WTC11 (cell line): ENCODE results near the gene ERMAP. TPM values are rescaled to one million over a fixed set of nuclear protein-coding genes. Genes with fewer than 3 reads are reported as not detected.

ENCODE experiments used
- ATAC-seq: fragments of 200-7000 bp; cut with Tn5 transposase; 2 replicates; pipeline ENCODE4 v1.10.0; 2021; ENCODE audit warnings: mild to moderate bottlenecking, moderate library complexity
- CTCF ChIA-PET: fragments of 300-600 bp; sonication (Branson Sonifier 250); formaldehyde crosslinking; loops from one replicate; lab custom pipeline; 2021; ENCODE audit warnings: antibody characterized with exemption; lab: Charles Lee
- POLR2A ChIA-PET: fragments of 350-600 bp; sonication (Branson Sonifier 250); formaldehyde crosslinking; loops from one replicate; lab custom pipeline; 2021; ENCODE audit warnings: antibody characterized with exemption; lab: Charles Lee
- DNase-seq: peaks from one replicate; pipeline ENCODE4 v3.0.0; 2021; ENCODE audit warnings: low spot score
- H3K27ac Mint-ChIP-seq: 2 replicates; pipeline ENCODE4 v1.8.0; 2021; ENCODE audit warnings: mixed read lengths
- H3K27me3 Mint-ChIP-seq: 2 replicates; pipeline ENCODE4 v1.8.0; 2021; ENCODE audit warnings: low read depth, mild to moderate bottlenecking, moderate library complexity, mixed read lengths
- H3K36me3 Mint-ChIP-seq: 2 replicates; pipeline ENCODE4 v1.8.0; 2021; ENCODE audit warnings: mixed read lengths
- H3K4me1 Mint-ChIP-seq: 2 replicates; pipeline ENCODE4 v1.8.0; 2022; ENCODE audit warnings: mixed read lengths
- H3K4me3 Mint-ChIP-seq: 2 replicates; pipeline ENCODE4 v1.8.0; 2021; ENCODE audit warnings: mild to moderate bottlenecking, moderate library complexity, mixed read lengths
- H3K9me3 Mint-ChIP-seq: 2 replicates; pipeline ENCODE4 v1.8.0; 2021; ENCODE audit warnings: mixed read lengths
- ESRRA ChIP-seq: sonication (generic); formaldehyde crosslinking; IDR thresholded peaks from 2 replicates; pipeline ENCODE4 v1.8.1; 2022; ENCODE audit warnings: mild to moderate bottlenecking, missing genetic modification reagents, borderline replicate concordance
- ETV6 ChIP-seq: sonication (generic); formaldehyde crosslinking; IDR thresholded peaks from 2 replicates; pipeline ENCODE4 v1.8.1; 2022; ENCODE audit warnings: mild to moderate bottlenecking, missing genetic modification reagents
- FOXJ3 ChIP-seq: sonication (generic); formaldehyde crosslinking; IDR thresholded peaks from 2 replicates; pipeline ENCODE4 v1.9.0; 2021; ENCODE audit warnings: missing genetic modification reagents, mild to moderate bottlenecking, borderline replicate concordance
- FOXP4 ChIP-seq: sonication (generic); formaldehyde crosslinking; IDR thresholded peaks from 2 replicates; pipeline ENCODE4 v1.8.0; 2022; ENCODE audit warnings: mild to moderate bottlenecking, missing genetic modification reagents
- GTF2I ChIP-seq: fragments of 250-450 bp; sonication (Bioruptor Pico); conservative IDR thresholded peaks from 2 replicates; pipeline ENCODE4 v1.4.0; 2021; ENCODE audit warnings: mild to moderate bottlenecking
- HMGXB4 ChIP-seq: sonication (generic); formaldehyde crosslinking; IDR thresholded peaks from 2 replicates; pipeline ENCODE4 v1.8.1; 2023; ENCODE audit warnings: mild to moderate bottlenecking, moderate library complexity, missing genetic modification reagents
- IRF2 ChIP-seq: sonication (generic); formaldehyde crosslinking; IDR thresholded peaks from 2 replicates; pipeline ENCODE4 v1.8.0; 2022; ENCODE audit warnings: low read depth, missing genetic modification reagents, borderline replicate concordance
- MXD4 ChIP-seq: fragments of 250-450 bp; sonication (Bioruptor Pico); IDR thresholded peaks from 2 replicates; pipeline ENCODE4 v1.8.0; 2021; ENCODE audit warnings: mild to moderate bottlenecking, moderate library complexity, borderline replicate concordance
- OVOL2 ChIP-seq: fragments of 250-450 bp; sonication (Bioruptor Pico); IDR thresholded peaks from 2 replicates; pipeline ENCODE4 v1.9.0; 2021; ENCODE audit warnings: mild to moderate bottlenecking, borderline replicate concordance
- SMAD4 ChIP-seq: sonication (generic); formaldehyde crosslinking; IDR thresholded peaks from 2 replicates; pipeline ENCODE4 v1.8.0; 2022; ENCODE audit warnings: mild to moderate bottlenecking, missing genetic modification reagents
- TP53 ChIP-seq: sonication (generic); formaldehyde crosslinking; IDR thresholded peaks from 2 replicates; pipeline ENCODE4 v1.8.1; 2023; ENCODE audit warnings: mild to moderate bottlenecking, missing genetic modification reagents
- ZBTB21 ChIP-seq: sonication (generic); formaldehyde crosslinking; IDR thresholded peaks from 2 replicates; pipeline ENCODE4 v1.8.1; 2023; ENCODE audit warnings: mild to moderate bottlenecking, missing genetic modification reagents, borderline replicate concordance
- ZBTB43 ChIP-seq: sonication (generic); formaldehyde crosslinking; IDR thresholded peaks from 2 replicates; pipeline ENCODE4 v1.8.1; 2023; ENCODE audit warnings: mild to moderate bottlenecking, missing genetic modification reagents
- ZNF317 ChIP-seq: sonication (generic); formaldehyde crosslinking; IDR thresholded peaks from 2 replicates; pipeline ENCODE4 v1.8.1; 2023; ENCODE audit warnings: low read depth, mild to moderate bottlenecking, moderate library complexity, missing genetic modification reagents, borderline replicate concordance
- ZNF423 ChIP-seq: fragments of 250-450 bp; sonication (Bioruptor Pico); IDR thresholded peaks from 2 replicates; pipeline ENCODE4 v2.1.2; 2022; ENCODE audit warnings: mild to moderate bottlenecking, moderate library complexity
- ZNF671 ChIP-seq: fragments of 250-450 bp; sonication (Bioruptor Pico); IDR thresholded peaks from 2 replicates; pipeline ENCODE4 v1.8.0; 2021; ENCODE audit warnings: mild to moderate bottlenecking
- total RNA-seq: library from RNA; stranded (reverse); gene quantifications from 3 replicates; pipeline ENCODE4 v1.2.3, GENCODE V29; 2021
- TF ChIP-seq, protein P1 (sequence below): sonication (generic); formaldehyde crosslinking; IDR thresholded peaks from 2 replicates; pipeline ENCODE4 v1.8.1; 2022; ENCODE audit warnings: missing genetic modification reagents, borderline replicate concordance
- TF ChIP-seq, protein P2 (sequence below): fragments of 250-450 bp; sonication (Bioruptor Pico); conservative IDR thresholded peaks from 2 replicates; pipeline ENCODE4 v1.9.0; 2021; ENCODE audit warnings: mild to moderate bottlenecking
- TF ChIP-seq, protein P3 (sequence below): fragments of 250-450 bp; sonication (Bioruptor Pico); IDR thresholded peaks from 2 replicates; pipeline ENCODE4 v1.8.0; 2021; ENCODE audit warnings: mild to moderate bottlenecking
- TF ChIP-seq, protein P4 (sequence below): sonication (generic); formaldehyde crosslinking; IDR thresholded peaks from 2 replicates; pipeline ENCODE4 v1.8.0; 2023; ENCODE audit warnings: mild to moderate bottlenecking, missing genetic modification reagents

Gene ERMAP
- total RNA-seq, 1 experiment from 2014 or later = 2.6 TPM

DNA sequence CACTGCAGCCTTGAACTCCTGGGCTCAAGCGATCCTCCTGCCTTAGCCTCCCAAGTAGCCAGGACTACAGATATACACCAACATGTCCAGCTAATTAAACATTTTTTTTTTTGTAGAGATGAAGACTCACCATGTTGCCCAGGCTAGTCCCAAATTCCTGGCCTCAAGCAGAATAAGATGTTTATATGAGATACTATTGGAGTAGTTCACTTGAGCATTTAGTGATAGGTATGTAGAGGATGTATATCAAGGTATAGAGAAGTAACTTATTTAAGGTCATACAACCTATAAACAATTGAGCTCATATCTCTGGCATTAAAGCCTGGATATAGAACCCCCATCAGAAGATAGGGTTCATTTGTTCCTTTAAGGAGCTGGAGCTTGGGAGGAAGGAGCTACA, 36.7 kb upstream of the ERMAP start (continued):
- TF ChIP-seq, protein P1, sequence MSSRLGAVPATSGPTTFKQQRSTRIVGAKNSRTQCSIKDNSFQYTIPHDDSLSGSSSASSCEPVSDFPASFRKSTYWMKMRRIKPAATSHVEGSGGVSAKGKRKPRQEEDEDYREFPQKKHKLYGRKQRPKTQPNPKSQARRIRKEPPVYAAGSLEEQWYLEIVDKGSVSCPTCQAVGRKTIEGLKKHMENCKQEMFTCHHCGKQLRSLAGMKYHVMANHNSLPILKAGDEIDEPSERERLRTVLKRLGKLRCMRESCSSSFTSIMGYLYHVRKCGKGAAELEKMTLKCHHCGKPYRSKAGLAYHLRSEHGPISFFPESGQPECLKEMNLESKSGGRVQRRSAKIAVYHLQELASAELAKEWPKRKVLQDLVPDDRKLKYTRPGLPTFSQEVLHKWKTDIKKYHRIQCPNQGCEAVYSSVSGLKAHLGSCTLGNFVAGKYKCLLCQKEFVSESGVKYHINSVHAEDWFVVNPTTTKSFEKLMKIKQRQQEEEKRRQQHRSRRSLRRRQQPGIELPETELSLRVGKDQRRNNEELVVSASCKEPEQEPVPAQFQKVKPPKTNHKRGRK (CRISPR knock-in tag) = no peak
- TF ChIP-seq SMAD4 (no peak), ZBTB21 (no peak), IRF2 (CRISPR knock-in tag) (no peak), ETV6 (CRISPR knock-in tag) (no peak)
- TF ChIP-seq, protein P2, sequence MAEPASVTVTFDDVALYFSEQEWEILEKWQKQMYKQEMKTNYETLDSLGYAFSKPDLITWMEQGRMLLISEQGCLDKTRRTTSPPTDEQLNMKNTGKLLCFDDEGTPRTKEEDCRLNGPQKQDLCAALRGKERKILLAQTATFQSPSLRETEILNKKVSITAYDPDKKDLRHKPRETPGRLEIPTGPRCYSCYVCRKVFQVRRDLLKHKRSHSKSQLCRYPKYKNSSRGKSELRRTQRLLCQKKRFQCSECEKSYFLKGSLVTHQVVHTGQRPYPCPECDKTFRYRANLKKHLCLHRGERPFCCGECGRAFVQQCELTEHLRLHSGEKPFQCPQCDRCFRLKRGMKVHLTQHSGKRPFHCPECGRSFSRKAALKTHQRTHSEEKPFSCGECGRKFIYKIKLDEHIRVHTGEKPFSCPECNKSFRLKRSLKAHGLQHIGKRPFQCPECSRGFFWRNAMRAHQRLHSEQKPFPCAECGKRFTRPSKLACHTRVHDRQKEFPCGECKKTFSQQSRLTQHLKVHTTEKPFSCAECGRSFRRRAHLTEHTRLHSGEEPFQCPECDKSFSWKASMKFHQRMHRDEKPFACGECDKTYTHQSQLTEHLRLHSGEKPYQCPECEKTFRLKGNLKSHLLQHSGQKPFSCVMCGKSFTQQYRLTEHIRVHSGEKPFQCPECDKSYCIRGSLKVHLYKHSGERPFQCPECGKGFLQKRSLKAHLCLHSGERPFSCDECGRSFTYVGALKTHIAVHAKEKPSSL (CRISPR knock-in tag) = no peak

- POLR2A ChIA-PET = no interaction called here
- no peak overlapping the region for H3K27ac Mint-ChIP-seq
- no peak for ATAC-seq
- CTCF ChIA-PET = interaction anchor here (1.2 kb wide), 1 partner anchor 291 kb away, joined by 3 read pairs; no protein-coding TSS in a partner anchor
- no peak overlapping the region for H3K4me3 Mint-ChIP-seq
- H3K9me3 Mint-ChIP-seq = peaks cover 4% of the 10 kb centered on the region; the same call in 1 of the 2 replicates
- DNase-seq = no peak
- H3K36me3 Mint-ChIP-seq = peaks cover 28% of the 10 kb centered on the region
- H3K4me1 Mint-ChIP-seq = peaks cover 8% of the 10 kb centered on the region
- H3K27me3 Mint-ChIP-seq = no peaks in the 10 kb centered on the region
- no peak for TF ChIP-seq MXD4 (CRISPR knock-in tag)
- no peak for TF ChIP-seq GTF2I (CRISPR knock-in tag)
- no peak for TF ChIP-seq ZBTB43
- TF ChIP-seq, protein P3, sequence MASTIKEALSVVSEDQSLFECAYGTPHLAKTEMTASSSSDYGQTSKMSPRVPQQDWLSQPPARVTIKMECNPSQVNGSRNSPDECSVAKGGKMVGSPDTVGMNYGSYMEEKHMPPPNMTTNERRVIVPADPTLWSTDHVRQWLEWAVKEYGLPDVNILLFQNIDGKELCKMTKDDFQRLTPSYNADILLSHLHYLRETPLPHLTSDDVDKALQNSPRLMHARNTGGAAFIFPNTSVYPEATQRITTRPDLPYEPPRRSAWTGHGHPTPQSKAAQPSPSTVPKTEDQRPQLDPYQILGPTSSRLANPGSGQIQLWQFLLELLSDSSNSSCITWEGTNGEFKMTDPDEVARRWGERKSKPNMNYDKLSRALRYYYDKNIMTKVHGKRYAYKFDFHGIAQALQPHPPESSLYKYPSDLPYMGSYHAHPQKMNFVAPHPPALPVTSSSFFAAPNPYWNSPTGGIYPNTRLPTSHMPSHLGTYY (CRISPR knock-in tag) = no peak
- TF ChIP-seq, protein P4, sequence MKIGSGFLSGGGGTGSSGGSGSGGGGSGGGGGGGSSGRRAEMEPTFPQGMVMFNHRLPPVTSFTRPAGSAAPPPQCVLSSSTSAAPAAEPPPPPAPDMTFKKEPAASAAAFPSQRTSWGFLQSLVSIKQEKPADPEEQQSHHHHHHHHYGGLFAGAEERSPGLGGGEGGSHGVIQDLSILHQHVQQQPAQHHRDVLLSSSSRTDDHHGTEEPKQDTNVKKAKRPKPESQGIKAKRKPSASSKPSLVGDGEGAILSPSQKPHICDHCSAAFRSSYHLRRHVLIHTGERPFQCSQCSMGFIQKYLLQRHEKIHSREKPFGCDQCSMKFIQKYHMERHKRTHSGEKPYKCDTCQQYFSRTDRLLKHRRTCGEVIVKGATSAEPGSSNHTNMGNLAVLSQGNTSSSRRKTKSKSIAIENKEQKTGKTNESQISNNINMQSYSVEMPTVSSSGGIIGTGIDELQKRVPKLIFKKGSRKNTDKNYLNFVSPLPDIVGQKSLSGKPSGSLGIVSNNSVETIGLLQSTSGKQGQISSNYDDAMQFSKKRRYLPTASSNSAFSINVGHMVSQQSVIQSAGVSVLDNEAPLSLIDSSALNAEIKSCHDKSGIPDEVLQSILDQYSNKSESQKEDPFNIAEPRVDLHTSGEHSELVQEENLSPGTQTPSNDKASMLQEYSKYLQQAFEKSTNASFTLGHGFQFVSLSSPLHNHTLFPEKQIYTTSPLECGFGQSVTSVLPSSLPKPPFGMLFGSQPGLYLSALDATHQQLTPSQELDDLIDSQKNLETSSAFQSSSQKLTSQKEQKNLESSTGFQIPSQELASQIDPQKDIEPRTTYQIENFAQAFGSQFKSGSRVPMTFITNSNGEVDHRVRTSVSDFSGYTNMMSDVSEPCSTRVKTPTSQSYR (CRISPR knock-in tag) = no peak
- TF ChIP-seq FOXJ3 (CRISPR knock-in tag) = no peak
- TF ChIP-seq ZNF423 (CRISPR knock-in tag) = no peak
- no peak for TF ChIP-seq ZNF317 (CRISPR knock-in tag)
- TF ChIP-seq HMGXB4 = no peak
- TF ChIP-seq TP53 (CRISPR knock-in tag) = no peak
- no peak for TF ChIP-seq ZBTB21
- TF ChIP-seq OVOL2 (CRISPR knock-in tag) = no peak
- no peak for TF ChIP-seq ZNF671 (CRISPR knock-in tag)
- TF ChIP-seq FOXP4 (CRISPR knock-in tag) = no peak
- no peak for TF ChIP-seq SMAD4
- TF ChIP-seq ESRRA (CRISPR knock-in tag) = no peak
Measured at GRCh38 chr1:42783092-42783491, 33.8 kb upstream of the ERMAP start.
